Measurements from ENCODE around the gene FOXN1.

DNA sequence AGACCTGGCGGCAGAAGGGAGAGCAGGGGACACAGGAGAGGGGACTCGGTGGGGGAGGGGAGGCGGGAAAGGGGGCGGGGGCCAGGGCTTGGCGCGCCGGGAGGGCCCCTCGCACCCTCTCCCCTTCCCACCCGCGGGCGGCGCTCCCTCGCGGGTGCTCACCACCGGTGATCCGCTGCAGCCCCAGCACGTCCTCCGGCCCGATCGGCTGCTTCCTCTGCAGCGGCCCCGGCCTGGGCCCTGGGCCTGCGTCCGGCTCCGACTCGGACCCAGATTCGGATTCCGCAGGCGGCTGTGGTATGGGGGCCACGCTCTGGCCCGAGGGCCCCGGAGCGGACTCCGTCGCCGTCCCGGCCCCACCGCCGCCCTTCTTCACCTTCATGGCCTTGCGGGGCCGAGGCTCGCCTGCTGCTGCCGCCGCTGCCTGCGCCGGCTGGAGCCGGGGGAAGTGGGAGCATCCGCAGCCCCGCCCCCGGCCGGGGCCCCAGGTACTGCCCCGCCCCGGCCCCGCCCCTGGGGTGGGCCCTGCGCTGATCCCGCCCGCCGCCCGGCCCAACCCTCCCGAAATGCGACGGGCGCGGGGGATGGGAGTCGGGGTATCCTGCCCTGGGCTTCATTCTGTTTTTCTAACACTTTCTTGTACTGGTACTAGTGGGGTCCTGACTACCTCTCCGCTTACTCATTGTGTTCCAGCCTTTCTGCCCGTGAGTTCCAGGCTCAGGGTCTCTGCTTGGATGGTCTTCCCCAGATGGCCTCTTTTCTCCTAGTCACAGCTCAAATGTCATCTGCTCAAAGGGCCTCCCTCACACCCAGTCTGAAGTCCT is 46.2 kb downstream of the FOXN1 start, which contains the start of gene UNC119:
- TF ChIP-seq POLR2A (IDR thresholded peaks at IDR 0.05): peak in 2 of 3 donors; percentile 45 to 47
- TF ChIP-seq, protein P1, sequence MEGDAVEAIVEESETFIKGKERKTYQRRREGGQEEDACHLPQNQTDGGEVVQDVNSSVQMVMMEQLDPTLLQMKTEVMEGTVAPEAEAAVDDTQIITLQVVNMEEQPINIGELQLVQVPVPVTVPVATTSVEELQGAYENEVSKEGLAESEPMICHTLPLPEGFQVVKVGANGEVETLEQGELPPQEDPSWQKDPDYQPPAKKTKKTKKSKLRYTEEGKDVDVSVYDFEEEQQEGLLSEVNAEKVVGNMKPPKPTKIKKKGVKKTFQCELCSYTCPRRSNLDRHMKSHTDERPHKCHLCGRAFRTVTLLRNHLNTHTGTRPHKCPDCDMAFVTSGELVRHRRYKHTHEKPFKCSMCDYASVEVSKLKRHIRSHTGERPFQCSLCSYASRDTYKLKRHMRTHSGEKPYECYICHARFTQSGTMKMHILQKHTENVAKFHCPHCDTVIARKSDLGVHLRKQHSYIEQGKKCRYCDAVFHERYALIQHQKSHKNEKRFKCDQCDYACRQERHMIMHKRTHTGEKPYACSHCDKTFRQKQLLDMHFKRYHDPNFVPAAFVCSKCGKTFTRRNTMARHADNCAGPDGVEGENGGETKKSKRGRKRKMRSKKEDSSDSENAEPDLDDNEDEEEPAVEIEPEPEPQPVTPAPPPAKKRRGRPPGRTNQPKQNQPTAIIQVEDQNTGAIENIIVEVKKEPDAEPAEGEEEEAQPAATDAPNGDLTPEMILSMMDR (IDR thresholded peaks at IDR 0.05 in 8 of 11, conservative IDR thresholded peaks at IDR 0.05 in 3 of 11): no peak
- TF ChIP-seq POLR2AphosphoS5 (IDR thresholded peaks at IDR 0.05): peak; percentile 91 to 93 (median 92)
